IMR-90 (cell line): ENCODE results near the gene TGFB1.

Source experiments
- BHLHE40 ChIP-seq: fragments of 150-350 bp; IDR thresholded peaks from 2 replicates; pipeline ENCODE4 v1.6.1; 2016; ENCODE audit warnings: mild to moderate bottlenecking, low read depth, low read length
- CEBPB ChIP-seq: IDR thresholded peaks from 2 replicates; pipeline ENCODE4 v1.6.1; 2012; ENCODE audit warnings: low read depth, low read length, improper control_type of control experiment
- FOS ChIP-seq: fragments of 150-350 bp; IDR thresholded peaks from 2 replicates; pipeline ENCODE4 v1.6.1; 2016; ENCODE audit warnings: low read depth, low read length
- MAFK ChIP-seq: IDR thresholded peaks from 2 replicates; pipeline ENCODE4 v1.6.1; 2012; ENCODE audit warnings: low read depth, low read length, improper control_type of control experiment
- MAZ ChIP-seq: IDR thresholded peaks from 2 replicates; pipeline ENCODE4 v1.6.1; 2012; ENCODE audit warnings: low read depth, mild to moderate bottlenecking, low read length, improper control_type of control experiment, moderate library complexity, borderline replicate concordance
- MXI1 ChIP-seq: IDR thresholded peaks from 2 replicates; pipeline ENCODE4 v1.6.1; 2012; ENCODE audit warnings: low read depth, mild to moderate bottlenecking, low read length, moderate library complexity, borderline replicate concordance
- NFE2L2 ChIP-seq: fragments of 150-350 bp; IDR thresholded peaks from 2 replicates; pipeline ENCODE4 v1.6.1; 2016; ENCODE audit warnings: low read depth, mild to moderate bottlenecking, low read length
- POLR2A ChIP-seq: IDR thresholded peaks from 2 replicates; pipeline ENCODE4 v1.6.1; 2012; ENCODE audit warnings: mild to moderate bottlenecking, low read depth, low read length
- RAD21 ChIP-seq: IDR thresholded peaks from 2 replicates; pipeline ENCODE4 v1.6.1; 2012; ENCODE audit warnings: low read length, improper control_type of control experiment
- RCOR1 ChIP-seq: IDR thresholded peaks from 2 replicates; pipeline ENCODE4 v1.6.1; 2012; ENCODE audit warnings: mild to moderate bottlenecking, low read length, improper control_type of control experiment; ENCODE audit not compliant: insufficient replicate concordance
- SMC3 ChIP-seq: fragments of 150-350 bp; IDR thresholded peaks from 2 replicates; pipeline ENCODE4 v1.6.1; 2016; ENCODE audit warnings: low read depth, mild to moderate bottlenecking, antibody characterized with exemption, low read length, moderate library complexity
- TF ChIP-seq, protein P1 (sequence below): conservative IDR thresholded peaks from 2 replicates; pipeline ENCODE4 v1.5.1; 2012; ENCODE audit warnings: mild to moderate bottlenecking, low read depth, low read length, improper control_type of control experiment
- TF ChIP-seq, protein P2 (sequence below): fragments of 150-350 bp; IDR thresholded peaks from 2 replicates; pipeline ENCODE4 v1.6.1; 2017; ENCODE audit warnings: mild to moderate bottlenecking, antibody characterized with exemption, low read length, low read depth

DNA sequence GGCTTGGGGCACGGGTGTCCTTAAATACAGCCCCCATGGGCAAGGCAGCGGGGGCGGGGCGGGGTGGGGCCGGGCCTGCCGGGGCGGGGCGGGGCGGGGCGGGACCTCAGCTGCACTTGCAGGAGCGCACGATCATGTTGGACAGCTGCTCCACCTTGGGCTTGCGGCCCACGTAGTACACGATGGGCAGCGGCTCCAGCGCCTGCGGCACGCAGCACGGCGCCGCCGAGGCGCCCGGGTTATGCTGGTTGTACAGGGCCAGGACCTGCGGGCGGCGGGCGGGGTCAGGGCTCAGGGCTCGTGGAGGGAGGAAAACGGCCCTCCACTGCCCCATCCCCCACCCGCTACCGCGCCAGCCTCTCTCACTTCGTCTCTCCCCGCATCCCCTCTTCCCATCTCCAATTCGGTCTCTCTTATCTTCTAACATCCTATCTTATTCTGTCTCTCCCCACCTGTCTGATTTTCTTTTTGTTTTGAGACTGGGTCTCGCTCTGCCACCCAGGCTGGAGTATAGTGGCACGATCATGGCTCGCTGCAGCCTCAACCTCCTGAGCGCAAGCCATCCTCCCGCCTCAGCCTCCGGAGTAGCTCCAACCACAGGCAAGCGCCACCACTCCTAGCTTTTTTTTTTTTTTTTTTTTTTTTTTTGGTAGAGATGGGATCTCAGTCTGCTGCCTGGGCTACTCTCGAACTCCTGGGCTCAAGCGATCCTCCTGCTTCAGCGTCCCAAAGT is 22.6 kb downstream of the TGFB1 start:
- TF ChIP-seq POLR2A (no peak), BHLHE40 (no peak), RAD21 (no peak), MAZ (no peak), NFE2L2 (no peak), MAFK (no peak), CEBPB (no peak), RCOR1 (no peak), SMC3 (no peak), FOS (no peak), MXI1 (no peak)
- TF ChIP-seq, protein P1, sequence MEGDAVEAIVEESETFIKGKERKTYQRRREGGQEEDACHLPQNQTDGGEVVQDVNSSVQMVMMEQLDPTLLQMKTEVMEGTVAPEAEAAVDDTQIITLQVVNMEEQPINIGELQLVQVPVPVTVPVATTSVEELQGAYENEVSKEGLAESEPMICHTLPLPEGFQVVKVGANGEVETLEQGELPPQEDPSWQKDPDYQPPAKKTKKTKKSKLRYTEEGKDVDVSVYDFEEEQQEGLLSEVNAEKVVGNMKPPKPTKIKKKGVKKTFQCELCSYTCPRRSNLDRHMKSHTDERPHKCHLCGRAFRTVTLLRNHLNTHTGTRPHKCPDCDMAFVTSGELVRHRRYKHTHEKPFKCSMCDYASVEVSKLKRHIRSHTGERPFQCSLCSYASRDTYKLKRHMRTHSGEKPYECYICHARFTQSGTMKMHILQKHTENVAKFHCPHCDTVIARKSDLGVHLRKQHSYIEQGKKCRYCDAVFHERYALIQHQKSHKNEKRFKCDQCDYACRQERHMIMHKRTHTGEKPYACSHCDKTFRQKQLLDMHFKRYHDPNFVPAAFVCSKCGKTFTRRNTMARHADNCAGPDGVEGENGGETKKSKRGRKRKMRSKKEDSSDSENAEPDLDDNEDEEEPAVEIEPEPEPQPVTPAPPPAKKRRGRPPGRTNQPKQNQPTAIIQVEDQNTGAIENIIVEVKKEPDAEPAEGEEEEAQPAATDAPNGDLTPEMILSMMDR: no peak
- TF ChIP-seq, protein P2, sequence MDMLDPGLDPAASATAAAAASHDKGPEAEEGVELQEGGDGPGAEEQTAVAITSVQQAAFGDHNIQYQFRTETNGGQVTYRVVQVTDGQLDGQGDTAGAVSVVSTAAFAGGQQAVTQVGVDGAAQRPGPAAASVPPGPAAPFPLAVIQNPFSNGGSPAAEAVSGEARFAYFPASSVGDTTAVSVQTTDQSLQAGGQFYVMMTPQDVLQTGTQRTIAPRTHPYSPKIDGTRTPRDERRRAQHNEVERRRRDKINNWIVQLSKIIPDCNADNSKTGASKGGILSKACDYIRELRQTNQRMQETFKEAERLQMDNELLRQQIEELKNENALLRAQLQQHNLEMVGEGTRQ: no peak
